ENCODE measurements around the gene TBXA2R.
A peak's percentile ranks its signal among the peaks of the same experiment; 100 is the strongest.

TBXA2R gene

GRCh38 chr19:3575949-3576673, 30.6 kb downstream of the TBXA2R start:
- no peak for ATAC-seq (ENCODE audit: low read depth)
- Histone ChIP-seq H3K36me3 (ENCODE audit: low read depth) (peaks cover 15% of the 10 kb centered on the region), H3K27ac (ENCODE audit: poor library complexity, severe bottlenecking) (no peak overlapping the region), H3K9me3 (ENCODE audit: severe bottlenecking) (no peaks in the 10 kb centered on the region), H3K4me1 (ENCODE audit: insufficient read depth, poor library complexity, severe bottlenecking) (peaks cover 2% of the 10 kb centered on the region), H3K4me3 (ENCODE audit: severe bottlenecking) (no peak overlapping the region), H3K27me3 (ENCODE audit: insufficient read depth, poor library complexity, severe bottlenecking) (no peaks in the 10 kb centered on the region)
- TF ChIP-seq CTCF (IDR thresholded peaks at IDR 0.05; ENCODE audit: poor library complexity, severe bottlenecking), result no peak
- no peak for DNase-seq (ENCODE audit: low spot score)

- peaks cover 15% of the 10 kb centered on the region for H3K36me3 ChIP-seq (ENCODE audit: low read depth)
- TF ChIP-seq CTCF (IDR thresholded peaks at IDR 0.05; ENCODE audit: poor library complexity, severe bottlenecking), result peak; percentile 48
- no peak overlapping the region for H3K4me3 ChIP-seq (ENCODE audit: severe bottlenecking)
- DNase-seq (ENCODE audit: low spot score) (no peak), ATAC-seq (ENCODE audit: low read depth) (no peak)
- no peaks in the 10 kb centered on the region for H3K9me3 ChIP-seq (ENCODE audit: severe bottlenecking)
- peaks cover 2% of the 10 kb centered on the region for H3K4me1 ChIP-seq (ENCODE audit: insufficient read depth, poor library complexity, severe bottlenecking)
- no peaks in the 10 kb centered on the region for H3K27me3 ChIP-seq (ENCODE audit: insufficient read depth, poor library complexity, severe bottlenecking)
- H3K27ac ChIP-seq (ENCODE audit: poor library complexity, severe bottlenecking), result no peak overlapping the region
Measured at GRCh38 chr19:3575260-3575741, 31.4 kb downstream of the TBXA2R start.

- Histone ChIP-seq H3K4me1 (ENCODE audit: insufficient read depth, poor library complexity, severe bottlenecking) (peaks cover 2% of the 10 kb centered on the region), H3K9me3 (ENCODE audit: severe bottlenecking) (no peaks in the 10 kb centered on the region), H3K27me3 (ENCODE audit: insufficient read depth, poor library complexity, severe bottlenecking) (no peaks in the 10 kb centered on the region), H3K27ac (ENCODE audit: poor library complexity, severe bottlenecking) (peak overlapping the region; percentile 61), H3K4me3 (ENCODE audit: severe bottlenecking) (peak overlapping the region; percentile 94), H3K36me3 (ENCODE audit: low read depth) (peaks cover 15% of the 10 kb centered on the region)
- DNase-seq (ENCODE audit: low spot score) (peak; percentile 99), ATAC-seq (ENCODE audit: low read depth) (peak; percentile 41)
- no peak for TF ChIP-seq CTCF (IDR thresholded peaks at IDR 0.05; ENCODE audit: poor library complexity, severe bottlenecking)
Measured at GRCh38 chr19:3573858-3574637, 32.6 kb downstream of the TBXA2R start.

- ATAC-seq (ENCODE audit: low read depth), result peak; percentile 7; the same call in 2 of the 3 replicates
- H3K4me1 ChIP-seq (ENCODE audit: insufficient read depth, poor library complexity, severe bottlenecking), result peaks cover 2% of the 10 kb centered on the region
- H3K9me3 ChIP-seq (ENCODE audit: severe bottlenecking), result no peaks in the 10 kb centered on the region
- no peak for DNase-seq (ENCODE audit: low spot score)
- H3K36me3 ChIP-seq (ENCODE audit: low read depth), result peaks cover 15% of the 10 kb centered on the region
- H3K4me3 ChIP-seq (ENCODE audit: severe bottlenecking), result peak overlapping the region; percentile 94
- no peaks in the 10 kb centered on the region for H3K27me3 ChIP-seq (ENCODE audit: insufficient read depth, poor library complexity, severe bottlenecking)
- no peak for TF ChIP-seq CTCF (IDR thresholded peaks at IDR 0.05; ENCODE audit: poor library complexity, severe bottlenecking)
- H3K27ac ChIP-seq (ENCODE audit: poor library complexity, severe bottlenecking), result peak overlapping the region; percentile 61
Measured at GRCh38 chr19:3573162-3573857, 33.4 kb downstream of the TBXA2R start.
